ENCODE data around the gene SYNRG. TPM values are rescaled to one million over a fixed set of nuclear protein-coding genes. Genes with fewer than 3 reads are reported as not detected.

SYNRG gene
- polyA plus RNA-seq, 2 of the 4 experiments (the other 2 are of a cell fraction) = 13.1 to 17.4 TPM

GRCh38 chr17:37567137-37567536 is 42.1 kb downstream of the SYNRG start:
- ATAC-seq = no peak
- no peak overlapping the region for H3K4me3 ChIP-seq
- H3K4me2 ChIP-seq = no peak overlapping the region
- ChIA-PET CTCF (no interaction called here), POLR2A (no interaction called here)
- WGBS (ENCODE audit: missing lambda C conversion rate) = 64% methylated on average over 2 of the region's 2 CpGs
- H3K27ac ChIP-seq = no peak overlapping the region
- H3K4me1 ChIP-seq = peaks cover 4% of the 10 kb centered on the region; the same call in 1 of the 3 replicates
- no peak for FAIRE-seq
- DNase-seq (ENCODE audit: low read depth in 1 of 2, low spot score in 1 of 2) = no peak
- H3K9me3 ChIP-seq = no peaks in the 10 kb centered on the region
- TF ChIP-seq NFE2L2 (conservative IDR thresholded peaks at IDR 0.05; ENCODE audit: low read length) (no peak), FOXS1 (CRISPR knock-in tag; IDR thresholded peaks at IDR 0.05) (no peak), HOXA7 (CRISPR knock-in tag; IDR thresholded peaks at IDR 0.05) (no peak), TP53 (CRISPR knock-in tag; IDR thresholded peaks at IDR 0.05) (no peak), ZSCAN20 (CRISPR knock-in tag; IDR thresholded peaks at IDR 0.05) (no peak), MAZ (IDR thresholded peaks at IDR 0.05; ENCODE audit: borderline replicate concordance, low read depth, low read length) (no peak), RFX5 (IDR thresholded peaks at IDR 0.05) (no peak), EHF (CRISPR knock-in tag; IDR thresholded peaks at IDR 0.05) (no peak)
- TF ChIP-seq, protein P1, sequence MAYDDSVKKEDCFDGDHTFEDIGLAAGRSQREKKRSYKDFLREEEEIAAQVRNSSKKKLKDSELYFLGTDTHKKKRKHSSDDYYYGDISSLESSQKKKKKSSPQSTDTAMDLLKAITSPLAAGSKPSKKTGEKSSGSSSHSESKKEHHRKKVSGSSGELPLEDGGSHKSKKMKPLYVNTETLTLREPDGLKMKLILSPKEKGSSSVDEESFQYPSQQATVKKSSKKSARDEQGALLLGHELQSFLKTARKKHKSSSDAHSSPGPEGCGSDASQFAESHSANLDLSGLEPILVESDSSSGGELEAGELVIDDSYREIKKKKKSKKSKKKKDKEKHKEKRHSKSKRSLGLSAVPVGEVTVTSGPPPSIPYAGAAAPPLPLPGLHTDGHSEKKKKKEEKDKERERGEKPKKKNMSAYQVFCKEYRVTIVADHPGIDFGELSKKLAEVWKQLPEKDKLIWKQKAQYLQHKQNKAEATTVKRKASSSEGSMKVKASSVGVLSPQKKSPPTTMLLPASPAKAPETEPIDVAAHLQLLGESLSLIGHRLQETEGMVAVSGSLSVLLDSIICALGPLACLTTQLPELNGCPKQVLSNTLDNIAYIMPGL (CRISPR knock-in tag; IDR thresholded peaks at IDR 0.05; ENCODE audit: borderline replicate concordance) = no peak
- TF ChIP-seq, protein P2, sequence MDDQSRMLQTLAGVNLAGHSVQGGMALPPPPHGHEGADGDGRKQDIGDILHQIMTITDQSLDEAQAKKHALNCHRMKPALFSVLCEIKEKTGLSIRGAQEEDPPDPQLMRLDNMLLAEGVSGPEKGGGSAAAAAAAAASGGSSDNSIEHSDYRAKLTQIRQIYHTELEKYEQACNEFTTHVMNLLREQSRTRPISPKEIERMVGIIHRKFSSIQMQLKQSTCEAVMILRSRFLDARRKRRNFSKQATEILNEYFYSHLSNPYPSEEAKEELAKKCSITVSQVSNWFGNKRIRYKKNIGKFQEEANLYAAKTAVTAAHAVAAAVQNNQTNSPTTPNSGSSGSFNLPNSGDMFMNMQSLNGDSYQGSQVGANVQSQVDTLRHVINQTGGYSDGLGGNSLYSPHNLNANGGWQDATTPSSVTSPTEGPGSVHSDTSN (IDR thresholded peaks at IDR 0.05) = no peak

DNA sequence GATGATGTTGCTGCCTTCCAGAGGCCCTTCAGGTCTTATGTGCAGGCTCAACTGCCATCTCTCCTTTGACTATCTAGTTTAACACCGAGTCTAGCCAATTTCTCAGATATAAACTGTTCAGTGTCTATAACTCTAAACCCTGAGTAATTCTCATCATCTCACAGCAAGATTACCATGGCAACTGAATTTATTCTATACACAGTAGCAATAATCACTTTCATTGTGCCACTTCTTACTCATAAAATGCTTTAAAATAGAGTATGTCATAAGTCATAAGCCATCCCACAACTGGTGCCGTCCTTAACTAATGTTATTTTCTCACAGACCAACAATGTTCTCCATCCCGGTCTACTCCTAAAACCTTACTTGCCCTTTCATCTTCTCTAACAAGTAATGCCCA is 45.0 kb downstream of the SYNRG start:
- ATAC-seq (no peak), FAIRE-seq (no peak), DNase-seq (ENCODE audit: low read depth in 1 of 2, low spot score in 1 of 2) (no peak)
- Histone ChIP-seq H3K9me3 (no peaks in the 10 kb centered on the region), H3K27ac (no peak overlapping the region), H3K4me3 (no peak overlapping the region), H3K4me2 (no peak overlapping the region), H3K4me1 (no peaks in the 10 kb centered on the region)
- POLR2A ChIA-PET = no interaction called here
- 97% methylated on average over 3 of the region's 3 CpGs for WGBS (ENCODE audit: missing lambda C conversion rate)
- TF ChIP-seq ELK1 (IDR thresholded peaks at IDR 0.05; ENCODE audit: low read depth, low read length) (no peak), TFCP2L1 (CRISPR knock-in tag; IDR thresholded peaks at IDR 0.05) (no peak), NR3C1 (IDR thresholded peaks at IDR 0.05) (no peak), MYC (IDR thresholded peaks at IDR 0.05; ENCODE audit: borderline replicate concordance, low read length) (no peak), CHD2 (IDR thresholded peaks at IDR 0.05; ENCODE audit: low read length, partially characterized antibody) (no peak), KDM1A (IDR thresholded peaks at IDR 0.05; ENCODE audit: low read depth) (no peak), ZNF302 (CRISPR knock-in tag; IDR thresholded peaks at IDR 0.05) (no peak), ESRRA (IDR thresholded peaks at IDR 0.05; ENCODE audit: borderline replicate concordance, low read length) (no peak), KDM5A (IDR thresholded peaks at IDR 0.05) (no peak), SMC3 (IDR thresholded peaks at IDR 0.05) (no peak), SREBF2 (IDR thresholded peaks at IDR 0.05) (no peak), HES2 (IDR thresholded peaks at IDR 0.05) (no peak), RNF2 (IDR thresholded peaks at IDR 0.05; ENCODE audit: borderline replicate concordance, low read depth) (no peak), EHMT2 (IDR thresholded peaks at IDR 0.05; ENCODE audit: low read depth) (no peak)
- TF ChIP-seq, protein P1 (CRISPR knock-in tag; IDR thresholded peaks at IDR 0.05; ENCODE audit: borderline replicate concordance) = no peak
- TF ChIP-seq, protein P3, sequence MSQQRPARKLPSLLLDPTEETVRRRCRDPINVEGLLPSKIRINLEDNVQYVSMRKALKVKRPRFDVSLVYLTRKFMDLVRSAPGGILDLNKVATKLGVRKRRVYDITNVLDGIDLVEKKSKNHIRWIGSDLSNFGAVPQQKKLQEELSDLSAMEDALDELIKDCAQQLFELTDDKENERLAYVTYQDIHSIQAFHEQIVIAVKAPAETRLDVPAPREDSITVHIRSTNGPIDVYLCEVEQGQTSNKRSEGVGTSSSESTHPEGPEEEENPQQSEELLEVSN (IDR thresholded peaks at IDR 0.05; ENCODE audit: borderline replicate concordance, low read depth) = no peak
- TF ChIP-seq, protein P4, sequence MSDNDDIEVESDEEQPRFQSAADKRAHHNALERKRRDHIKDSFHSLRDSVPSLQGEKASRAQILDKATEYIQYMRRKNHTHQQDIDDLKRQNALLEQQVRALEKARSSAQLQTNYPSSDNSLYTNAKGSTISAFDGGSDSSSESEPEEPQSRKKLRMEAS (IDR thresholded peaks at IDR 0.05) = no peak
- TF ChIP-seq, protein P5, sequence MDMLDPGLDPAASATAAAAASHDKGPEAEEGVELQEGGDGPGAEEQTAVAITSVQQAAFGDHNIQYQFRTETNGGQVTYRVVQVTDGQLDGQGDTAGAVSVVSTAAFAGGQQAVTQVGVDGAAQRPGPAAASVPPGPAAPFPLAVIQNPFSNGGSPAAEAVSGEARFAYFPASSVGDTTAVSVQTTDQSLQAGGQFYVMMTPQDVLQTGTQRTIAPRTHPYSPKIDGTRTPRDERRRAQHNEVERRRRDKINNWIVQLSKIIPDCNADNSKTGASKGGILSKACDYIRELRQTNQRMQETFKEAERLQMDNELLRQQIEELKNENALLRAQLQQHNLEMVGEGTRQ (IDR thresholded peaks at IDR 0.05) = no peak
- TF ChIP-seq, protein P6, sequence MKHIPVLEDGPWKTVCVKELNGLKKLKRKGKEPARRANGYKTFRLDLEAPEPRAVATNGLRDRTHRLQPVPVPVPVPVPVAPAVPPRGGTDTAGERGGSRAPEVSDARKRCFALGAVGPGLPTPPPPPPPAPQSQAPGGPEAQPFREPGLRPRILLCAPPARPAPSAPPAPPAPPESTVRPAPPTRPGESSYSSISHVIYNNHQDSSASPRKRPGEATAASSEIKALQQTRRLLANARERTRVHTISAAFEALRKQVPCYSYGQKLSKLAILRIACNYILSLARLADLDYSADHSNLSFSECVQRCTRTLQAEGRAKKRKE (CRISPR knock-in tag; IDR thresholded peaks at IDR 0.05; ENCODE audit: low read depth) = no peak
- CTCF ChIA-PET = interaction anchor here (0.7 kb wide), 1 partner anchor 58 kb away, joined by 3 read pairs; no protein-coding TSS in a partner anchor

Data from A549 (cell line).